Astrocyte (in vitro differentiated cells and primary cell): ENCODE measurements around the gene ARMH1.

Source experiments
- CTCF ChIP-seq: IDR thresholded peaks from 2 replicates; pipeline ENCODE4 v1.5.1; 2011; ENCODE audit warnings: low read depth, mild to moderate bottlenecking, inconsistent platforms, low read length, moderate library complexity; ENCODE audit not compliant: insufficient read depth
- EZH2 ChIP-seq: IDR thresholded peaks from 2 replicates; pipeline ENCODE4 v1.6.1; 2012; ENCODE audit warnings: mild to moderate bottlenecking, low read length, inconsistent platforms; ENCODE audit not compliant: insufficient read depth

- TF ChIP-seq CTCF (no peak), EZH2 (no peak)
Measured at GRCh38 chr1:44721485-44722361, 47.2 kb downstream of the ARMH1 start.
